ENCODE results near the gene ZCCHC7. TPM values are rescaled to one million over a fixed set of nuclear protein-coding genes. Genes with fewer than 3 reads are reported as not detected.

The ZCCHC7 gene
- 8.4 and 14.4 TPM in 2 replicates for total RNA-seq

GRCh38 chr9:37119907-37120842 lies at the start of gene ZCCHC7:
Gene ZCCHC7 (plus strand): TSS chr9:37120574.

Other genes with a start within 250 kb of the ZCCHC7 start
- not detected in 2 replicates for gene PAX5, start 86.3 kb upstream of the ZCCHC7 start, total RNA-seq